SK-N-SH (cell line): ENCODE measurements around the gene PPP1R14C. TPM values are rescaled to one million over a fixed set of nuclear protein-coding genes. Genes with fewer than 3 reads are reported as not detected.

Experiments
- CTCF ChIA-PET: fragments of 300-600, 350-600 bp; formaldehyde crosslinking; extraction: SDS; loops from one replicate; lab custom pipeline; 2021; lab: Yijun Ruan, JAX
- POLR2A ChIA-PET: fragments of 350-600 bp; sonication (Branson Sonifier 250); formaldehyde crosslinking; extraction: SDS; loops from one replicate; lab custom pipeline; 2020; ENCODE audit warnings: antibody characterized with exemption, inconsistent platforms; lab: Yijun Ruan, JAX
- DNase-seq: peaks from one replicate; pipeline ENCODE4 v3.0.0; 2012
- H2AFZ ChIP-seq: fragments of 200-600 bp; sonication (generic); 2 replicates; pipeline ENCODE4 v1.8.1; 2016; ENCODE audit warnings: antibody characterized with exemption, mild to moderate bottlenecking, low read depth
- H3F3A ChIP-seq: fragments of 200-600 bp; sonication (generic); replicated peaks from 2 replicates; pipeline ENCODE3; 2016; ENCODE audit warnings: antibody characterized with exemption, mild to moderate bottlenecking; ENCODE audit not compliant: insufficient read depth
- H3K27ac ChIP-seq, 2 experiments: fragments of 200-500 bp in 1 of 2; fragments of 200-600 bp in 1 of 2; sonication (Bioruptor generic) in 1 of 2; sonication (generic), shearing (Covaris generic) in 1 of 2; 2 replicates each; pipeline versions ENCODE4 v1.5.1 to v1.6.1; 2014 to 2016; ENCODE audit warnings: low read depth in 2 of 2, inconsistent platforms in 1 of 2, low read length in 1 of 2, mild to moderate bottlenecking in 1 of 2, mixed read lengths in 1 of 2
- H3K27me3 ChIP-seq: fragments of 200-600 bp; sonication (generic), shearing (Covaris generic); 2 replicates; pipeline ENCODE4 v1.6.1; 2016; ENCODE audit warnings: mixed run types; ENCODE audit not compliant: insufficient read depth
- H3K36me3 ChIP-seq, 2 experiments: fragments of 200-500 bp in 1 of 2; fragments of 200-600 bp in 1 of 2; sonication (Bioruptor generic) in 1 of 2; sonication (generic) in 1 of 2; replicated peaks in 1 of 2; 2 replicates each; pipeline versions ENCODE3 to v1.5.1; 2014 to 2016; ENCODE audit warnings: low read length in 1 of 2, mild to moderate bottlenecking in 1 of 2; ENCODE audit not compliant: insufficient read depth in 2 of 2, control insufficient read depth in 1 of 2
- H3K4me1 ChIP-seq, 2 experiments: fragments of 200-500 bp in 1 of 2; fragments of 200-600 bp in 1 of 2; sonication (Bioruptor generic) in 1 of 2; sonication (generic), shearing (Covaris generic) in 1 of 2; 2 replicates each; pipeline versions ENCODE4 v1.5.1 to v1.6.1; 2014 to 2016; ENCODE audit warnings: low read depth in 1 of 2, low read length in 1 of 2, mixed run types in 1 of 2; ENCODE audit not compliant: insufficient read depth in 2 of 2, control insufficient read depth in 1 of 2
- H3K4me2 ChIP-seq: fragments of 200-600 bp; sonication (generic), shearing (Covaris generic); 2 replicates; pipeline ENCODE4 v1.6.1; 2017; ENCODE audit warnings: mixed run types
- H3K4me3 ChIP-seq, 2 experiments: fragments of 200-500 bp in 1 of 2; fragments of 200-600 bp in 1 of 2; sonication (Bioruptor generic) in 1 of 2; sonication (generic), shearing (Covaris generic) in 1 of 2; 2 replicates each; pipeline versions ENCODE4 v1.5.1 to v1.8.1; 2014 to 2016; ENCODE audit warnings: low read depth in 2 of 2, inconsistent platforms in 1 of 2, low read length in 1 of 2, mild to moderate bottlenecking in 1 of 2, mixed read lengths in 1 of 2, moderate library complexity in 1 of 2
- H3K79me2 ChIP-seq: fragments of 200-600 bp; sonication (generic); 2 replicates; pipeline ENCODE4 v1.8.1; 2017; ENCODE audit warnings: mild to moderate bottlenecking; ENCODE audit not compliant: insufficient read depth
- H3K9ac ChIP-seq: fragments of 200-600 bp; sonication (generic); 2 replicates; pipeline ENCODE4 v1.6.1; 2017; ENCODE audit warnings: mixed run types
- H3K9me2 ChIP-seq: fragments of 200-600 bp; sonication (generic); 2 replicates; pipeline ENCODE4 v1.6.1; 2017; ENCODE audit warnings: mixed run types
- H3K9me3 ChIP-seq: fragments of 200-600 bp; sonication (generic); 2 replicates; pipeline ENCODE4 v1.6.1; 2017; ENCODE audit warnings: mixed run types, mild to moderate bottlenecking, moderate library complexity
- H4K20me1 ChIP-seq: fragments of 200-600 bp; sonication (generic); 2 replicates; pipeline ENCODE4 v1.6.1; 2017; ENCODE audit warnings: mild to moderate bottlenecking, mixed run types; ENCODE audit not compliant: insufficient read depth
- CTCF ChIP-seq: fragments of 200-600 bp; sonication (generic); IDR thresholded peaks from 2 replicates; pipeline ENCODE4 v1.6.1; 2017; ENCODE audit warnings: antibody characterized with exemption, mild to moderate bottlenecking, moderate library complexity
- ELF1 ChIP-seq: IDR thresholded peaks from 2 replicates; pipeline ENCODE4 v1.4.0; 2012
- EZH2phosphoT487 ChIP-seq: fragments of 200-600 bp; sonication (generic); IDR thresholded peaks from 2 replicates; pipeline ENCODE4 v1.6.1; 2017; ENCODE audit warnings: low read depth, mixed run types, mild to moderate bottlenecking, antibody characterized with exemption, moderate library complexity, borderline replicate concordance
- FOSL2 ChIP-seq: IDR thresholded peaks from 2 replicates; pipeline ENCODE4 v1.4.0; 2012; ENCODE audit warnings: low read depth, mild to moderate bottlenecking, moderate library complexity, borderline replicate concordance
- GABPA ChIP-seq: IDR thresholded peaks from 2 replicates; pipeline ENCODE4 v1.4.0; 2012; ENCODE audit warnings: low read depth, mild to moderate bottlenecking
- GATA2 ChIP-seq: sonication (generic); formaldehyde crosslinking; IDR thresholded peaks from 2 replicates; pipeline ENCODE4 v1.5.0; 2020; ENCODE audit warnings: mild to moderate bottlenecking, missing genetic modification reagents
- JUND ChIP-seq: IDR thresholded peaks from 2 replicates; pipeline ENCODE4 v1.4.0; 2012
- MXI1 ChIP-seq: IDR thresholded peaks from 2 replicates; pipeline ENCODE4 v1.6.1; 2012; ENCODE audit warnings: mild to moderate bottlenecking, low read depth, low read length, improper control_type of control experiment
- NFIC ChIP-seq: IDR thresholded peaks from 2 replicates; pipeline ENCODE4 v1.4.0; 2012; ENCODE audit warnings: borderline replicate concordance
- NRF1 ChIP-seq: IDR thresholded peaks from 2 replicates; pipeline ENCODE4 v1.6.1; 2012; ENCODE audit warnings: low read depth, mild to moderate bottlenecking, low read length
- POLR2AphosphoS5 ChIP-seq: IDR thresholded peaks from 2 replicates; pipeline ENCODE4 v1.6.1; 2012; ENCODE audit warnings: low read depth, low read length
- RCOR1 ChIP-seq: fragments of 150-350 bp; IDR thresholded peaks from 2 replicates; pipeline ENCODE4 v1.6.1; 2017; ENCODE audit warnings: antibody characterized with exemption, low read length
- REST ChIP-seq: IDR thresholded peaks from 2 replicates; pipeline ENCODE4 v1.6.1; 2012; ENCODE audit warnings: mild to moderate bottlenecking, low read depth, low read length, moderate library complexity
- RFX5 ChIP-seq: IDR thresholded peaks from 2 replicates; pipeline ENCODE4 v1.6.1; 2012; ENCODE audit warnings: mild to moderate bottlenecking, improper control_type of control experiment, low read length
- SIN3A ChIP-seq: IDR thresholded peaks from 2 replicates; pipeline ENCODE4 v1.6.1; 2012; ENCODE audit warnings: low read depth, mild to moderate bottlenecking, low read length, moderate library complexity, borderline replicate concordance
- TCF12 ChIP-seq: IDR thresholded peaks from 2 replicates; pipeline ENCODE4 v1.4.0; 2012
- USF1 ChIP-seq: IDR thresholded peaks from 2 replicates; pipeline ENCODE4 v1.4.0; 2012; ENCODE audit warnings: low read depth, borderline replicate concordance
- USF2 ChIP-seq: fragments of 150-350 bp; IDR thresholded peaks from 2 replicates; pipeline ENCODE4 v1.6.1; 2017; ENCODE audit warnings: antibody characterized with exemption, low read length, low read depth, borderline replicate concordance
- whole genome bisulfite sequencing: methylation state at CpG from one replicate; pipeline ENCODE4 v1.1.6; 2017; ENCODE audit warnings: low lambda C conversion rate; 5-methylcytosine and 5-hydroxymethylcytosine counted together
- polyA plus RNA-seq, 3 experiments: library from polyadenylated mRNA; depleted of rRNA; stranded (reverse); fragments of >200 nt; gene quantifications; 2 replicates each; pipeline ENCODE4 v1.2.3, GENCODE V29; 2012

The PPP1R14C gene
- polyA plus RNA-seq, 1 of the 3 experiments (the other 2 are of a cell fraction), result not detected

- TF ChIP-seq EZH2phosphoT487, result no peak
- TF ChIP-seq CTCF, result no peak
- no peak for TF ChIP-seq TCF12
- TF ChIP-seq GATA2 (CRISPR knock-in tag), result no peak
- TF ChIP-seq MXI1, result no peak
- no peak for TF ChIP-seq POLR2AphosphoS5
Measured at GRCh38 chr6:150149146-150149545, 6.3 kb downstream of the PPP1R14C start (continued).

- H3K4me2 ChIP-seq, result no peak overlapping the region
- no peaks in the 10 kb centered on the region for H4K20me1 ChIP-seq
- H3K79me2 ChIP-seq, result no peaks in the 10 kb centered on the region
- DNase-seq, result no peak
- 2% methylated on average over 2 of the region's 2 CpGs for WGBS
- no peak overlapping the region for H3K4me3 ChIP-seq
- H3K9me2 ChIP-seq, result no peaks in the 10 kb centered on the region
- POLR2A ChIA-PET, result no interaction called here
- CTCF ChIA-PET, result no interaction called here
- H3K27ac ChIP-seq, result no peak overlapping the region
- H3K9me3 ChIP-seq, result no peaks in the 10 kb centered on the region
- no peaks in the 10 kb centered on the region for H3K4me1 ChIP-seq
- peaks cover 13% of the 10 kb centered on the region for H3K27me3 ChIP-seq
- no peaks in the 10 kb centered on the region for H3F3A ChIP-seq
- TF ChIP-seq NRF1 (no peak), RFX5 (no peak), CTCF (no peak), NFIC (no peak), USF2 (no peak), TCF12 (no peak), FOSL2 (no peak), JUND (no peak), USF1 (no peak), GATA2 (CRISPR knock-in tag) (no peak), REST (no peak), MXI1 (no peak), SIN3A (no peak), RCOR1 (no peak), GABPA (no peak), ELF1 (no peak)
- no peaks in the 10 kb centered on the region for H3K36me3 ChIP-seq
- no peak overlapping the region for H2AFZ ChIP-seq
- H3K9ac ChIP-seq, result no peak overlapping the region
Measured at GRCh38 chr6:150150458-150150820, 7.6 kb downstream of the PPP1R14C start.
